Measurements from ENCODE around the gene P3H4.

P3H4 gene

DNA sequence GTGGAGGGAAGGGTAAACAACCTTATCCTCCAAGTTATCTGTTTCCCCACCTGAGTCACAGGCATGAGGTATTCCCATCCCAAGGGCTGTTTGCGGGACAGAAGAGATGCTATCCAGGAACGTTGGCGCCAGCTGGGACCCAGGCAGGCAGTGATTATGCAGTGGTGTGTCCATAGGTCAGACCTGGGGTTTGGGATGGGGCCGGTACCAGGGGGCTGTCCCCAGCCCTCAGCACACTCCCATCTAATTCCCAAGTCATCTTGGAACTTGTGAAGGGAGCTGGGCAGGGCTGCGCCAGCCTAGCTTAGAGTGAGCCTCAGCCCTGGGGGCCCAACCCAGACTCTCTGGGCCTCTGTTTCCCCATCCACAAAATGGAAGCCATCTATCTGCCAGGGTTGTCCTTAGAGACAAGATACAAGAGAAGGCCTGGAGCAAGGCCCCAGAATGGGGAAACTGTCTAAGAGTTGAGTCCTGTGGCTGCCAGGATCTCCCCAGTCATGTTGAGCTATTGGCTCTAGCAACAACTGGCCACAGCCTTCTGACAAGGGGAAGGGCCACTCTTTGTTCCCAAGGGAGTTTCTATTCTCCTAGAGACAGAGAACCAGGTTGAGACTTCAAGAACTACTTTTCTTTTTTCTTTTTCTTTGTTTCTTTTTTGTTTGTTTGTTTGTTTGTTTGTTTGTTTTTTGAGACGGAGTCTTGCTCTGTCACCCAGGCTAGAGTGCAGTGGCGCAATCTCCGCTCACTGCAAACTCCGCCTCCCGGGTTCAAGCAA lies 15.4 kb downstream of the P3H4 start:
- H3K79me2 ChIP-seq (ENCODE audit: low read length), result no peaks in the 10 kb centered on the region
- no peak overlapping the region for H2AFZ ChIP-seq (ENCODE audit: low read depth, low read length)
- no peaks in the 10 kb centered on the region for H3K27me3 ChIP-seq (ENCODE audit: low read depth, low read length)
- no peak overlapping the region for H3K27ac ChIP-seq (ENCODE audit: low read length)
- H3K4me1 ChIP-seq (ENCODE audit: low read length), result no peaks in the 10 kb centered on the region; the same call in 1 of the 2 replicates
- TF ChIP-seq EZH2phosphoT487 (IDR thresholded peaks at IDR 0.05; ENCODE audit: low read depth), result no peak
- TF ChIP-seq, protein P1, sequence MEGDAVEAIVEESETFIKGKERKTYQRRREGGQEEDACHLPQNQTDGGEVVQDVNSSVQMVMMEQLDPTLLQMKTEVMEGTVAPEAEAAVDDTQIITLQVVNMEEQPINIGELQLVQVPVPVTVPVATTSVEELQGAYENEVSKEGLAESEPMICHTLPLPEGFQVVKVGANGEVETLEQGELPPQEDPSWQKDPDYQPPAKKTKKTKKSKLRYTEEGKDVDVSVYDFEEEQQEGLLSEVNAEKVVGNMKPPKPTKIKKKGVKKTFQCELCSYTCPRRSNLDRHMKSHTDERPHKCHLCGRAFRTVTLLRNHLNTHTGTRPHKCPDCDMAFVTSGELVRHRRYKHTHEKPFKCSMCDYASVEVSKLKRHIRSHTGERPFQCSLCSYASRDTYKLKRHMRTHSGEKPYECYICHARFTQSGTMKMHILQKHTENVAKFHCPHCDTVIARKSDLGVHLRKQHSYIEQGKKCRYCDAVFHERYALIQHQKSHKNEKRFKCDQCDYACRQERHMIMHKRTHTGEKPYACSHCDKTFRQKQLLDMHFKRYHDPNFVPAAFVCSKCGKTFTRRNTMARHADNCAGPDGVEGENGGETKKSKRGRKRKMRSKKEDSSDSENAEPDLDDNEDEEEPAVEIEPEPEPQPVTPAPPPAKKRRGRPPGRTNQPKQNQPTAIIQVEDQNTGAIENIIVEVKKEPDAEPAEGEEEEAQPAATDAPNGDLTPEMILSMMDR (IDR thresholded peaks at IDR 0.05; ENCODE audit: low read depth, low read length), result no peak
- H4K20me1 ChIP-seq (ENCODE audit: insufficient read depth, low read length), result no peaks in the 10 kb centered on the region
- no peaks in the 10 kb centered on the region for H3K36me3 ChIP-seq (replicated peaks; ENCODE audit: low read depth, low read length)
- no peak overlapping the region for H3K9ac ChIP-seq (ENCODE audit: low read length)
- H3K4me3 ChIP-seq (ENCODE audit: low read length), result no peak overlapping the region
- no peak overlapping the region for H3K4me2 ChIP-seq (ENCODE audit: low read length)
- no peaks in the 10 kb centered on the region for H3K9me3 ChIP-seq (ENCODE audit: insufficient read depth, low read length)

DNA sequence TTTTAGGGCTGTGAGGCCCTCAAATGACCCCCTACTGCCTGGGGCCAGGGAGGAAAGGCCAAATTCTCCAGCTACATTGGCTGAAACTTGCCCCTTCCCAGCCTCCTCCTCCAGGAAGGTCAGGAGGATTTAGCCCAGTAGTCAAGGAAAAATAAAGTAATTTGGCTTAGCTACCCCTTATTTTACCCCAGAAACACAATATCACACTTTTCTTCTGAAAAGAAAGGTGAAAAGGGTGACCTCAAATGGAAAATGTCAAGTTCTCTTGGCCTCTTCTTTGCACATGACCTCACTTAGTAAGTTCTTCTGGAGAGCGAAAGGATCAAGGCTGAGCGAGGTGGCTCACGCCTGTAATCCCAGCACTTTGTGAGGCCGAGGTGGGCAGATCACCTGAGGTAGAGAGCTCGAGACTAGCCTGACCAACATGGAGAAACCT lies 17.2 kb downstream of the P3H4 start:
- TF ChIP-seq EZH2phosphoT487 (IDR thresholded peaks at IDR 0.05; ENCODE audit: low read depth), result no peak
- TF ChIP-seq, protein P1 (IDR thresholded peaks at IDR 0.05; ENCODE audit: low read depth, low read length), result no peak
- Histone ChIP-seq H3K4me2 (ENCODE audit: low read length) (no peak overlapping the region), H3K27ac (ENCODE audit: low read length) (no peak overlapping the region), H3K9me3 (ENCODE audit: insufficient read depth, low read length) (no peaks in the 10 kb centered on the region), H3K4me1 (ENCODE audit: low read length) (no peaks in the 10 kb centered on the region), H4K20me1 (ENCODE audit: insufficient read depth, low read length) (no peaks in the 10 kb centered on the region), H3K27me3 (ENCODE audit: low read depth, low read length) (0 out of 2 replicates have a peak, but pooled peaks cover under 1% of the 10 kb centered on the region), H3K36me3 (replicated peaks; ENCODE audit: low read depth, low read length) (no peaks in the 10 kb centered on the region), H3K79me2 (ENCODE audit: low read length) (no peaks in the 10 kb centered on the region), H2AFZ (ENCODE audit: low read depth, low read length) (no peak overlapping the region), H3K4me3 (ENCODE audit: low read length) (no peak overlapping the region), H3K9ac (ENCODE audit: low read length) (no peak overlapping the region)

DNA sequence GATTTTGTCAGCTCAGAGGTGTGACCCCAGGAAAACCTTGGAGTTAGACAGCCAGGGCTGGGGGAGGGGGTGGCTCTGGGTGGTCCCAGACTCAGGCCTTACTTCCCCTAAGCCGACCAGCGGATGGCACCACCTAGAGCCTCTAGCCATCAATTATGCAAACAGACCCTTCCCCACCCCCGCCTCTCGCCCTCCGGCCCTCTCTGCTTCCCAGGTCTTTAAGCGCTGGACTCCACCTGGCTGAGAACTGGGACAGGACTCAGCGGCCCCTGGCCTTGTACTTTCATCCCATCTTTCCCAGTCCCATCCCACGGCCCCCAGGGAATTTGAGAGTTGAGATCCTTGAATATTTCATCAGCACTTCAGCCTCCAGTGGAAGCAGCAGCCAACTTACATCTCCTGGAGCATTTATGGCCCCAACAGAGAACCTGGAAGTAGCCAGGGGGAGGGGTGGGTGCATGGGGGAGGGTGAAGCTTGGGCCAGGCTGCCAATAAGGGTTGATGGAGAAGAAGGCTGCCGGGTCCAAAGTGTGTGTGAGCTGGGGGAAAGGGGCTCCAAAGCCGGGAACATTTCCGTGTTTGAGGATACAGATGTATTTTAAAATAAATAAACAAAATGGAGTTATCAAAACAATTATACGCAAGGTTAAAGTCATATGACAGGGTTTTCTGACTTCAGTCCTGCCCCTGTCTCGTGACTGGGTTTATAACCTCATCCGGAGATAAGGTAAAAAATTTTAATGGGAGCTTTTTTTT lies 17.8 kb downstream of the P3H4 start:
- H3K27ac ChIP-seq (ENCODE audit: low read length), result no peak overlapping the region
- H3K36me3 ChIP-seq (replicated peaks; ENCODE audit: low read depth, low read length), result no peaks in the 10 kb centered on the region
- TF ChIP-seq, protein P1 (IDR thresholded peaks at IDR 0.05; ENCODE audit: low read depth, low read length), result no peak
- TF ChIP-seq EZH2phosphoT487 (IDR thresholded peaks at IDR 0.05; ENCODE audit: low read depth), result no peak
- H3K4me3 ChIP-seq (ENCODE audit: low read length), result no peak overlapping the region
- H2AFZ ChIP-seq (ENCODE audit: low read depth, low read length), result no peak overlapping the region
- no peaks in the 10 kb centered on the region for H3K4me1 ChIP-seq (ENCODE audit: low read length)
- H3K4me2 ChIP-seq (ENCODE audit: low read length), result no peak overlapping the region
- H3K27me3 ChIP-seq (ENCODE audit: low read depth, low read length), result 0 out of 2 replicates have a peak, but pooled peaks cover 4% of the 10 kb centered on the region
- H3K9ac ChIP-seq (ENCODE audit: low read length), result no peak overlapping the region
- H3K9me3 ChIP-seq (ENCODE audit: insufficient read depth, low read length), result no peaks in the 10 kb centered on the region
- H3K79me2 ChIP-seq (ENCODE audit: low read length), result no peaks in the 10 kb centered on the region
- H4K20me1 ChIP-seq (ENCODE audit: insufficient read depth, low read length), result no peaks in the 10 kb centered on the region

Measured in OCI-LY3 (cell line).